Tibial artery (tissue), 4 donors: Measurements from ENCODE around the gene SMLR1.

Source experiments
- DNase-seq, 2 donors: peaks; one replicate each; pipeline ENCODE4 v3.0.0-alpha.2; 2019
- H3K27ac ChIP-seq, 2 donors: fragments of 200-600 bp; sonication (generic) in 1 of 2; 1 replicate in 1 of 2; 2 replicates in 1 of 2; pipeline ENCODE4 v1.5.1; 2018 to 2019; ENCODE audit warnings: mild to moderate bottlenecking in 1 of 2
- H3K27me3 ChIP-seq, 2 donors: fragments of 200-600 bp; sonication (generic) in 1 of 2; one replicate each; pipeline versions ENCODE4 v1.5.1 to v1.6.0; 2016 to 2019
- H3K36me3 ChIP-seq, 3 donors: fragments of 200-600 bp; sonication (generic) in 2 of 3; one replicate each; pipeline ENCODE4 v1.5.1; 2016 to 2019; ENCODE audit warnings: mild to moderate bottlenecking in 2 of 3
- H3K4me1 ChIP-seq, 4 donors: fragments of 200-600 bp; sonication (generic) in 2 of 4; 1 replicate in 3 of 4; 2 replicates in 1 of 4; pipeline ENCODE4 v1.5.1; 2016 to 2019
- H3K4me3 ChIP-seq, 2 donors: fragments of 200-600 bp; sonication (generic) in 1 of 2; 1 replicate in 1 of 2; 2 replicates in 1 of 2; pipeline ENCODE4 v1.5.1; 2018 to 2019; ENCODE audit warnings: mild to moderate bottlenecking in 2 of 2
- H3K9me3 ChIP-seq, 3 donors: fragments of 200-600 bp; sonication (generic) in 1 of 3; one replicate each; pipeline ENCODE4 v1.5.1; 2016 to 2019
- intact Hi-C: fragments of 100-400 bp; cut with DNase I; formaldehyde crosslinking; loops from one replicate; pipeline ENCODE4 v1.15.0; 2023; ENCODE audit warnings: low total_unique reads
- TF ChIP-seq, protein P1 (sequence below), 2 experiments: fragments of 200-600 bp in 1 of 2; fragments of 450-650 bp in 1 of 2; IDR thresholded peaks; one replicate each; pipeline ENCODE4 v1.5.1; 2017 to 2019; ENCODE audit warnings: antibody characterized with exemption in 2 of 2, mild to moderate bottlenecking in 1 of 2, moderate library complexity in 1 of 2

Gene SMLR1

DNA sequence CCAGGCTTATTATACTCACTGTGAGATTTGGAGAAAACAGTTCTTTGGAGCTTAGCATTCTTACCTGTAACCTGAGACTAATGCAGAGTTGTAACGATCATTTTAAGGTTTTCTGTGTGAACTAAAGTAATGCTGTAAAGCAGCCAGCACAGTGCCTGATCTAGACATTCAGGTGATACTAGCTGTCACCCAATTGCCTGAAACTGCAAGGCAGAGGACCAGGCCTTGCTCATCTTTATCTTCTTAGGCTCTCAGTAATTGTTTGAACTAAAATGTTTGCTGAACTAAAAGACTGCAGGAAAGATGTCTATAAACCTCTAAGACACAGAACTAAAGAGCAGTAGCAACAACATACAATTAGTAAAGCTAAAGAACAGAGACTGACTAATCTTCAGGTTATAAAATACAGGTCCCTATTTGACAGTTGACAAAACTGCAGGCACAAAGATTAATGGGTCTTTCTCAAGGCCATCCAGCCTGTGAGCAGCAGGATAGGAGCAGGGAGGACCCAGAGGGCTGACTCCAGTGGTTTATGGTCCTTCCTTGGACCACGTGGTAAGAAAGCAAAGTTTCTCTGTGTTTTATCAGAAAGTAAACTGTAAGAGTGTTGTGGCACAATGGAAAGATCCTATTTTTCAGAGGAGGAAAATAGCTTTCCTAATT lies 31.4 kb downstream of the SMLR1 start:
- Histone ChIP-seq H3K27ac (no peak overlapping the region), H3K4me1 (no peaks in the 10 kb centered on the region), H3K27me3 (no peaks in the 10 kb centered on the region), H3K36me3 (peaks cover 29 to 44% (median 41%) of the 10 kb centered on the region in 3 donors), H3K4me3 (no peak overlapping the region), H3K9me3 (no peaks in the 10 kb centered on the region)
- no peak for DNase-seq
- TF ChIP-seq, protein P1, sequence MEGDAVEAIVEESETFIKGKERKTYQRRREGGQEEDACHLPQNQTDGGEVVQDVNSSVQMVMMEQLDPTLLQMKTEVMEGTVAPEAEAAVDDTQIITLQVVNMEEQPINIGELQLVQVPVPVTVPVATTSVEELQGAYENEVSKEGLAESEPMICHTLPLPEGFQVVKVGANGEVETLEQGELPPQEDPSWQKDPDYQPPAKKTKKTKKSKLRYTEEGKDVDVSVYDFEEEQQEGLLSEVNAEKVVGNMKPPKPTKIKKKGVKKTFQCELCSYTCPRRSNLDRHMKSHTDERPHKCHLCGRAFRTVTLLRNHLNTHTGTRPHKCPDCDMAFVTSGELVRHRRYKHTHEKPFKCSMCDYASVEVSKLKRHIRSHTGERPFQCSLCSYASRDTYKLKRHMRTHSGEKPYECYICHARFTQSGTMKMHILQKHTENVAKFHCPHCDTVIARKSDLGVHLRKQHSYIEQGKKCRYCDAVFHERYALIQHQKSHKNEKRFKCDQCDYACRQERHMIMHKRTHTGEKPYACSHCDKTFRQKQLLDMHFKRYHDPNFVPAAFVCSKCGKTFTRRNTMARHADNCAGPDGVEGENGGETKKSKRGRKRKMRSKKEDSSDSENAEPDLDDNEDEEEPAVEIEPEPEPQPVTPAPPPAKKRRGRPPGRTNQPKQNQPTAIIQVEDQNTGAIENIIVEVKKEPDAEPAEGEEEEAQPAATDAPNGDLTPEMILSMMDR (IDR thresholded peaks at IDR 0.05), result no peak
- intact Hi-C loops, result no loop called here

DNA sequence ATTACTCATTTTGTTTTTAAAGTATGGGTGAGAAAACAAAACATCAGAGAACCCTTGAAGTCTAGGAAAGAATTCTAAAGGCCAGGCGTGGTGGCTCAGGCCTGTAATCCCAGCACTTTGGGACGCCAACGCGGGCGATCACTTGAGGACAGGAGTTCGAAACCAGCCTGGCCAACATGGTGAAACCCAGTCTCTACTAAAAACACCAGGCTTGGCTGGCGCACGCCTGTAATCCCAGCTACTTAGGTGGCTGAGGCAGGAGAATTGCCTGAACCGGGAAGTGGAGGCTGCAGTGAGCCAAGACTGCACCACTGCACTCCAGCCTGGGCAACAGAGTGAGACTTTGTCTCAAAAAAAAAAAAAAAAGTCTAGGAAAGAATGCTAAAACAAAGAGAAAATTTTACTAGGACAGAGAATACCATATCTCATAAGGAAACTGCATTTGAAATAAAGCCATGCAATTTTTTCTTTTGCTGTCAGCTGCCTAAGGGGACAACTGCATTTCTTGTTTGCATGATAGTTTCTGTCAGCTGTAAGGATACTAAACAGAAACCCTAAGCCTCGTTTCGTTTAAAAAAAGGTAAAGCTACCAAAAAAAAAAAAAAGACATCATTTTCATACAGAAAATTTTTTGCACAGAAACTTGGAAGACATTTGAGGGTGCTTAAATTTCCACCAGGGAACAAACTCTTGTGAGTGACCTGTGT lies 32.1 kb downstream of the SMLR1 start:
- H3K27ac ChIP-seq, result no peak overlapping the region
- intact Hi-C loops, result no loop called here
- H3K9me3 ChIP-seq, result no peaks in the 10 kb centered on the region
- H3K4me1 ChIP-seq, result no peaks in the 10 kb centered on the region
- no peak overlapping the region for H3K4me3 ChIP-seq
- no peaks in the 10 kb centered on the region for H3K27me3 ChIP-seq
- no peak for DNase-seq
- peaks cover 29 to 46% (median 43%) of the 10 kb centered on the region in 3 donors for H3K36me3 ChIP-seq
- TF ChIP-seq, protein P1 (IDR thresholded peaks at IDR 0.05), result no peak

DNA sequence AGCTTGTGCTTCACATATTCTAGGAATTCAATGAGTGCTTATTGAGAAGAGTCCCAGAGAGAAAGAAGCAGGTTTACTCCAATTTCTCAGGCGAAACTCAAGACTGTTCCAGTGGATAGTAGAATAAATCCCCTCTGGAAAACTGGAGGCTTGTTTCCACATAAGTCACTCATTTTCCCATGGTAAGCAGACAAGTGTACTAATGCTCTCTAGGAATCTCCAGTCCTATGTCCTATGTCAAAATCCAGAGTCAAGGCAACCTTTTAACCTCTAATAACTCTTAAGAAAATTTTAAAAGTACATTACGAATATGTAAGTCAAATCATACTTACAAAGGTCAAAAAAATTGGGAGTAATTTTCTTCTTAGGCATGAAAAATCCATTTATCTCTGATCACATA lies 35.2 kb downstream of the SMLR1 start:
- peaks cover 43 to 61% (median 52%) of the 10 kb centered on the region in 3 donors for H3K36me3 ChIP-seq
- no peaks in the 10 kb centered on the region for H3K9me3 ChIP-seq
- H3K4me3 ChIP-seq, result no peak overlapping the region
- TF ChIP-seq, protein P1 (IDR thresholded peaks at IDR 0.05), result no peak
- DNase-seq, result no peak
- H3K27ac ChIP-seq, result no peak overlapping the region
- H3K27me3 ChIP-seq, result no peaks in the 10 kb centered on the region
- intact Hi-C loops, result no loop called here
- no peaks in the 10 kb centered on the region for H3K4me1 ChIP-seq

DNA sequence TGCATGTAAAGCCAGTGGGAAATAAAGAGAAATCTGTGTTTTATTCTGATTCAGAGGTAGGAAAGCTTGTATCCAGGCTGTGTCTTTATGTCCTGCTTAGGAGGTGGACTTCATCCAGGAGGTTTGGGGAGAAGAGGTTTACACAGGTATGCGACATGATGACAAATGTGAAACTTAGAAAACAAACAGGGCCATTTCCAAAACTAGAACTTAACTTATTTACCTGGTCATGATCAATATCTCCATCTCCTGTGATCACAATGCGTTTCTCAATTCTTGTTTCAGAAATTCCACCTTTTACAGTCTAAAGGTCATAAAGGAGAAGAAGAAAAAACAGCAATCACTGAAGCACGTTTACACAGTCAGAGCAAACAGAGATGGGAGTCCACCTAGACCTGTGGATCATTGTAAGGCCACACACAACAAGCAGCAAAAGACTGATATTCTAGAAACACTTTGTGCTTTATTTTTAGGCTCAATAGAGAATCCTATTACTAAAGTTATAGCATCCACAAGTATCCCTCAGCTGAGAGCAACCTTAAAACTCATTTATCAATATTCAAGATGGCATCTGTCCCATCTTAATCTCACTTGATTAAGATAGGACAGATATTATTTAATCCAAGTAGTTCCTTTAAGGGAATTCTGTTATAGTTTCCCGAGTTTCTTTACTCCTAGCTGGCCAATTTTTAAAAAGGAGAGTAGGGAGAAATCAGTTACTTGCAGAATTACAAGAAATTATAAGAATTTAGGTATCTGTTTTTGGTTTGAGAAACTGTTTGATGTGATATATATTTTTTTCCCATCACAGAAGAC lies 36.4 kb downstream of the SMLR1 start:
- no peak for DNase-seq
- intact Hi-C loops, result no loop called here
- Histone ChIP-seq H3K27me3 (no peaks in the 10 kb centered on the region), H3K27ac (no peak overlapping the region), H3K36me3 (peaks cover 43 to 52% (median 46%) of the 10 kb centered on the region in 3 donors), H3K4me1 (no peaks in the 10 kb centered on the region), H3K9me3 (no peaks in the 10 kb centered on the region), H3K4me3 (no peak overlapping the region)
- TF ChIP-seq, protein P1 (IDR thresholded peaks at IDR 0.05), result no peak

DNA sequence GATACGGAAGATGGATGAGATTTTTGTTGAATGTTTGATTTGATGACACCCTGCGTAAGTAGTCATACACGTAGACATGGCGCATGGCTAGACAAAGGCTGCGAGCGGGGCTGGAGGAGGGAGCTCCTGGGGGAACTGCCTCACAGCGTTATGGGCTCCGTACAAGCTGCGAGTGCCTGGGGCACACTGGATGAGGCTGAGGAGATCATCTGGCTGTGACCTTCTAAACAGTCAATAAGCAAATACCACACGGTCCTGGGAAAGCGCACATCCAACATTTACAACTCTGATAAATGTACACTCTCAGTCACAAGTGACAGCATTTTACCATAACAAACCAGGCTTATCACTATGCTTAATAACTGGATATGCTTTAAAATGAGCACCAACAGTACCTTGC lies 37.1 kb downstream of the SMLR1 start:
- Histone ChIP-seq H3K27ac (no peak overlapping the region), H3K4me1 (no peaks in the 10 kb centered on the region), H3K4me3 (no peak overlapping the region), H3K36me3 (peaks cover 43 to 52% (median 51%) of the 10 kb centered on the region in 3 donors), H3K9me3 (no peaks in the 10 kb centered on the region), H3K27me3 (no peaks in the 10 kb centered on the region)
- TF ChIP-seq, protein P1 (IDR thresholded peaks at IDR 0.05), result no peak
- intact Hi-C loops, result no loop called here
- no peak for DNase-seq
